H1 (cell line): ENCODE results near the gene TMEM117. TPM values are rescaled to one million over a fixed set of nuclear protein-coding genes. Genes with fewer than 3 reads are reported as not detected.

Experiments
- CTCF ChIA-PET: fragments of 300-600 bp; sonication (Branson Sonifier 250); formaldehyde crosslinking; loops from one replicate; lab custom pipeline; 2021; ENCODE audit not compliant: partially characterized antibody; lab: Charles Lee
- POLR2A ChIA-PET: fragments of 300-600 bp; sonication (Branson Sonifier 250); formaldehyde crosslinking; loops from one replicate; lab custom pipeline; 2021; ENCODE audit warnings: inconsistent platforms; ENCODE audit not compliant: partially characterized antibody; lab: Charles Lee
- DNase-seq, 2 experiments: peaks; one replicate each; pipeline versions ENCODE4 v3.0.0 to v3.0.0-alpha.2; 2010 to 2022; ENCODE audit warnings: low spot score in 2 of 2, low read depth in 1 of 2, mixed read lengths in 1 of 2
- FAIRE-seq: peaks from 2 replicates; lab custom pipeline; 2011; peaks lifted over from hg19 to GRCh38; lab: Jason Lieb, UNC
- H2AFZ ChIP-seq: 2 replicates; pipeline ENCODE4 v1.8.1; 2012; ENCODE audit warnings: low read length, inconsistent platforms
- H2AK5ac ChIP-seq: 2 replicates; pipeline ENCODE4 v1.6.1; 2013; ENCODE audit warnings: low read depth, low read length
- H2BK120ac ChIP-seq: replicated peaks from 2 replicates; pipeline ENCODE3; 2013; ENCODE audit warnings: low read depth, low read length, inconsistent platforms
- H2BK12ac ChIP-seq: 2 replicates; pipeline ENCODE4 v1.6.1; 2013; ENCODE audit warnings: low read depth, low read length
- H2BK15ac ChIP-seq: 2 replicates; pipeline ENCODE4 v1.6.1; 2013; ENCODE audit warnings: low read length
- H2BK20ac ChIP-seq: 2 replicates; pipeline ENCODE4 v1.6.1; 2013; ENCODE audit warnings: low read length
- H2BK5ac ChIP-seq: 2 replicates; pipeline ENCODE4 v1.6.1; 2013; ENCODE audit warnings: low read depth, low read length
- H3K14ac ChIP-seq: 2 replicates; pipeline ENCODE4 v1.6.1; 2013; ENCODE audit warnings: inconsistent platforms; ENCODE audit not compliant: insufficient read length
- H3K18ac ChIP-seq: 2 replicates; pipeline ENCODE4 v1.6.1; 2013; ENCODE audit warnings: low read length; ENCODE audit errors: extremely low read depth
- H3K23ac ChIP-seq: 2 replicates; pipeline ENCODE4 v1.6.1; 2013; ENCODE audit warnings: inconsistent platforms; ENCODE audit not compliant: insufficient read length
- H3K23me2 ChIP-seq: 2 replicates; pipeline ENCODE4 v1.6.1; 2013; ENCODE audit warnings: low read depth, low read length
- H3K27ac ChIP-seq: 2 replicates; pipeline ENCODE4 v1.6.1; 2011; ENCODE audit warnings: low read depth, low read length, inconsistent platforms
- H3K27me3 ChIP-seq, 4 experiments: replicated peaks in 1 of 4; 1 replicate in 1 of 4; 2 replicates in 3 of 4; pipeline versions ENCODE4 v1.6.1 to v1.8.1; 2011 to 2013; ENCODE audit warnings: low read length in 3 of 4, mild to moderate bottlenecking in 3 of 4, inconsistent platforms in 2 of 4, mixed read lengths in 2 of 4, moderate library complexity in 1 of 4; ENCODE audit not compliant: control insufficient read depth in 3 of 4, insufficient read depth in 3 of 4; ENCODE audit errors: extremely low read depth in 1 of 4
- H3K36me3 ChIP-seq, 4 experiments: 2 replicates each; pipeline versions ENCODE4 v1.6.1 to v1.8.1; 2011 to 2013; ENCODE audit warnings: mild to moderate bottlenecking in 4 of 4, low read length in 3 of 4, moderate library complexity in 2 of 4, control low read depth in 1 of 4, inconsistent platforms in 1 of 4; ENCODE audit not compliant: insufficient read depth in 4 of 4, control insufficient read depth in 2 of 4
- H3K4ac ChIP-seq: replicated peaks from 2 replicates; pipeline ENCODE3; 2013; ENCODE audit warnings: low read length, low read depth, mixed read lengths, inconsistent platforms; ENCODE audit not compliant: insufficient read length
- H3K4me1 ChIP-seq, 4 experiments: replicated peaks in 1 of 4; 1 replicate in 1 of 4; 2 replicates in 3 of 4; pipeline versions ENCODE4 v1.6.1 to v1.8.1; 2011 to 2013; ENCODE audit warnings: low read length in 3 of 4, inconsistent platforms in 2 of 4, mixed read lengths in 1 of 4; ENCODE audit not compliant: insufficient read depth in 4 of 4, control insufficient read depth in 3 of 4
- H3K4me2 ChIP-seq, 2 experiments: 2 replicates each; pipeline versions ENCODE4 v1.6.1 to v1.8.1; 2011 to 2013; ENCODE audit warnings: low read depth in 2 of 2, low read length in 2 of 2, control low read depth in 1 of 2, inconsistent platforms in 1 of 2, mild to moderate bottlenecking in 1 of 2; ENCODE audit not compliant: insufficient read depth in 1 of 2
- H3K4me3 ChIP-seq, 4 experiments: fragments of 200-600, 300-600 bp in 1 of 4; sonication (generic), shearing (Covaris generic), sonication (Bioruptor Twin) in 1 of 4; 2 replicates each; pipeline versions ENCODE4 v1.5.1 to v1.8.1; 2011 to 2016; ENCODE audit warnings: low read length in 4 of 4, low read depth in 3 of 4, control low read depth in 2 of 4, inconsistent platforms in 2 of 4, mild to moderate bottlenecking in 2 of 4, mixed read lengths in 1 of 4, moderate library complexity in 1 of 4; ENCODE audit not compliant: insufficient read depth in 2 of 4; ENCODE audit errors: extremely low read depth in 1 of 4
- H3K56ac ChIP-seq: replicated peaks from 2 replicates; pipeline ENCODE3; 2013; ENCODE audit warnings: low read depth, mild to moderate bottlenecking, mixed read lengths, low read length, inconsistent platforms; ENCODE audit not compliant: insufficient read length
- H3K79me1 ChIP-seq: 2 replicates; pipeline ENCODE4 v1.6.1; 2013; ENCODE audit warnings: low read depth, low read length, control low read depth
- H3K79me2 ChIP-seq, 2 experiments: 2 replicates each; pipeline versions ENCODE4 v1.6.1 to v1.8.1; 2012 to 2013; ENCODE audit warnings: low read length in 2 of 2, mild to moderate bottlenecking in 2 of 2, inconsistent platforms in 1 of 2; ENCODE audit not compliant: insufficient read depth in 2 of 2, control insufficient read depth in 1 of 2
- H3K9ac ChIP-seq, 4 experiments: replicated peaks in 1 of 4; 1 replicate in 1 of 4; 2 replicates in 3 of 4; pipeline versions ENCODE4 v1.6.1 to v1.8.1; 2011 to 2013; ENCODE audit warnings: low read depth in 3 of 4, low read length in 3 of 4, control low read depth in 2 of 4, mild to moderate bottlenecking in 2 of 4, moderate library complexity in 2 of 4, inconsistent platforms in 1 of 4; ENCODE audit errors: extremely low read depth in 1 of 4
- H3K9me3 ChIP-seq, 2 experiments: 2 replicates each; pipeline versions ENCODE4 v1.6.1 to v1.8.1; 2012 to 2013; ENCODE audit warnings: mild to moderate bottlenecking in 2 of 2, moderate library complexity in 2 of 2, control low read depth in 1 of 2, inconsistent platforms in 1 of 2, low read depth in 1 of 2, low read length in 1 of 2, mixed read lengths in 1 of 2; ENCODE audit not compliant: insufficient read depth in 2 of 2
- H4K20me1 ChIP-seq, 2 experiments: replicated peaks in 1 of 2; 2 replicates each; pipeline versions ENCODE3 to v1.8.1; 2011 to 2013; ENCODE audit warnings: inconsistent platforms in 2 of 2, low read length in 2 of 2, mild to moderate bottlenecking in 1 of 2; ENCODE audit not compliant: insufficient read depth in 2 of 2, control insufficient read depth in 1 of 2
- H4K5ac ChIP-seq: 2 replicates; pipeline ENCODE4 v1.6.1; 2013; ENCODE audit warnings: low read length, low read depth, mixed read lengths, inconsistent platforms; ENCODE audit not compliant: insufficient read length
- H4K8ac ChIP-seq: 2 replicates; pipeline ENCODE4 v1.8.0; 2013; ENCODE audit warnings: mild to moderate bottlenecking, moderate library complexity, low read length, inconsistent platforms; ENCODE audit not compliant: insufficient read depth; ENCODE audit errors: extremely low read depth
- H4K91ac ChIP-seq: replicated peaks from 2 replicates; pipeline ENCODE3; 2013; ENCODE audit warnings: low read length, mixed read lengths, inconsistent platforms; ENCODE audit not compliant: insufficient read length
- ASH2L ChIP-seq: fragments of 200-600, 300-600 bp; sonication (generic); IDR thresholded peaks from one replicate; pipeline ENCODE4 v1.7.1; 2017; ENCODE audit warnings: low read length
- BCL11A ChIP-seq, 2 experiments: IDR thresholded peaks; one replicate each; pipeline ENCODE4 v1.6.1; 2011; ENCODE audit warnings: low read depth in 2 of 2, low read length in 2 of 2, mild to moderate bottlenecking in 2 of 2
- CHD1 ChIP-seq: IDR thresholded peaks from 2 replicates; pipeline ENCODE4 v1.6.1; 2012; ENCODE audit warnings: low read depth, low read length, improper control_type of control experiment
- CTBP2 ChIP-seq: IDR thresholded peaks from 2 replicates; pipeline ENCODE4 v1.7.0; 2011; ENCODE audit warnings: borderline replicate concordance, mild to moderate bottlenecking, moderate library complexity, mixed read lengths, low read length; ENCODE audit not compliant: insufficient read depth, insufficient read length
- JUN ChIP-seq: IDR thresholded peaks from 2 replicates; pipeline ENCODE4 v1.6.1; 2011; ENCODE audit warnings: low read depth, mild to moderate bottlenecking, improper control_type of control experiment, low read length
- JUND ChIP-seq: IDR thresholded peaks from 2 replicates; pipeline ENCODE4 v1.6.1; 2011; ENCODE audit warnings: mild to moderate bottlenecking, improper control_type of control experiment, low read length
- KDM1A ChIP-seq: fragments of 200-600, 300-600 bp; sonication (generic); IDR thresholded peaks from 2 replicates; pipeline ENCODE4 v1.7.1; 2016; ENCODE audit warnings: mild to moderate bottlenecking, low read length, borderline replicate concordance
- KDM5A ChIP-seq: fragments of 200-600 bp; IDR thresholded peaks from 2 replicates; pipeline ENCODE4 v1.7.1; 2012; ENCODE audit warnings: mild to moderate bottlenecking, low read length, inconsistent platforms, mixed read lengths
- MAX ChIP-seq: IDR thresholded peaks from 2 replicates; pipeline ENCODE4 v1.6.1; 2012; ENCODE audit warnings: inconsistent platforms
- NRF1 ChIP-seq: IDR thresholded peaks from 2 replicates; pipeline ENCODE4 v1.6.1; 2011; ENCODE audit warnings: mild to moderate bottlenecking, low read depth, low read length, improper control_type of control experiment
- POLR2AphosphoS5 ChIP-seq: IDR thresholded peaks from 2 replicates; pipeline ENCODE4 v1.6.1; 2011; ENCODE audit warnings: low read depth, low read length
- SIN3A ChIP-seq, 2 experiments: IDR thresholded peaks in 1 of 2; conservative IDR thresholded peaks in 1 of 2; 2 replicates each; pipeline ENCODE4 v1.6.1; 2011 to 2012; ENCODE audit warnings: low read length in 2 of 2, improper control_type of control experiment in 1 of 2, low read depth in 1 of 2, mild to moderate bottlenecking in 1 of 2
- SIX5 ChIP-seq: IDR thresholded peaks from 2 replicates; pipeline ENCODE4 v1.6.1; 2011; ENCODE audit warnings: mild to moderate bottlenecking, low read depth, low read length
- TCF12 ChIP-seq: IDR thresholded peaks from 2 replicates; pipeline ENCODE4 v1.6.1; 2011; ENCODE audit warnings: low read depth, mild to moderate bottlenecking, low read length
- WGBS, 2 experiments: shearing (Covaris generic) in 1 of 2; methylation state at CpG; one replicate each; pipeline versions ENCODE4 v1.1.6 to v1.1.7; 2013 to 2015; ENCODE audit warnings: low lambda C conversion rate in 2 of 2, mixed read lengths in 2 of 2, inconsistent platforms in 1 of 2, low coverage in 1 of 2, missing lambda C conversion rate in 1 of 2; ENCODE audit not compliant: insufficient replicate concordance in 2 of 2, insufficient coverage in 1 of 2, insufficient read length in 1 of 2; ENCODE audit errors: extremely low coverage in 1 of 2, missing lambda C conversion rate in 1 of 2; 5-methylcytosine and 5-hydroxymethylcytosine counted together
- polyA plus RNA-seq, 7 experiments: library from polyadenylated mRNA; depleted of rRNA in 3 of 7; stranded (reverse) in 5 of 7; unstranded in 2 of 7; fragments of >200 nt in 5 of 7; fragments of 200-250 nt in 2 of 7; gene quantifications; 1 replicate in 5 of 7; 2 replicates in 1 of 7; 4 replicates in 1 of 7; pipeline versions ENCODE4 v1.2.1 to v1.2.3, GENCODE V29; 2011 to 2013; ENCODE audit warnings: missing spikeins in 2 of 7, mixed read lengths in 2 of 7
- total RNA-seq: library from RNA; stranded (reverse); fragmentation: NEBNext Ultra II Directional; extraction: Animal tissue kit (Norgen Biotek cat#: 25700); gene quantifications from 2 replicates; pipeline ENCODE4 v1.2.1, GENCODE V29; 2021

TMEM117 gene
- total and polyA plus RNA-seq, 2 of the 8 experiments (the other 6 are each of a cell fraction or from before 2014, with no cell fraction given) = 0.80 to 1.4 TPM

- CTCF ChIA-PET = interaction anchor here (1.3 kb wide), 1 partner anchor 100 kb away, joined by 3 read pairs; no protein-coding TSS in a partner anchor
- 93% methylated on average over 2 of the region's 2 CpGs; no CpG with 5 or more reads in 1 of the 2 experiments for WGBS, 2 experiments
- no peaks in the 10 kb centered on the region for H3K36me3 ChIP-seq
- H4K8ac ChIP-seq = no peak overlapping the region
- no peak overlapping the region for H3K4me2 ChIP-seq
- no peaks in the 10 kb centered on the region for H3K79me2 ChIP-seq
- H3K9me3 ChIP-seq = no peaks in the 10 kb centered on the region; a peak in 1 of 4 replicates
- H3K14ac ChIP-seq = no peak overlapping the region
- H3K79me1 ChIP-seq = no peaks in the 10 kb centered on the region
- H2BK5ac ChIP-seq = no peak overlapping the region
- no peak for FAIRE-seq
- no peak overlapping the region for H3K9ac ChIP-seq
- no peak overlapping the region for H2BK120ac ChIP-seq
- H3K4ac ChIP-seq = no peak overlapping the region
- no peaks in the 10 kb centered on the region for H3K4me1 ChIP-seq
- H2AFZ ChIP-seq = no peak overlapping the region
- H2BK20ac ChIP-seq = no peak overlapping the region
- H2BK12ac ChIP-seq = no peak overlapping the region
- no peak for DNase-seq
- no peak overlapping the region for H3K18ac ChIP-seq
- no peak overlapping the region for H3K23ac ChIP-seq
- no peaks in the 10 kb centered on the region for H3K23me2 ChIP-seq
- no peak overlapping the region for H2BK15ac ChIP-seq
- H2AK5ac ChIP-seq = no peak overlapping the region
- POLR2A ChIA-PET = no interaction called here
- no peak overlapping the region for H4K91ac ChIP-seq
- H4K20me1 ChIP-seq = no peaks in the 10 kb centered on the region
- H3K4me3 ChIP-seq = no peak overlapping the region
- H3K56ac ChIP-seq = no peak overlapping the region
- no peak overlapping the region for H4K5ac ChIP-seq
- no peak overlapping the region for H3K27ac ChIP-seq
- no peaks in the 10 kb centered on the region for H3K27me3 ChIP-seq
- no peak for TF ChIP-seq BCL11A (IDR thresholded peaks at IDR 0.05; ENCODE audit: low read depth in 2 of 2, low read length in 2 of 2)
- TF ChIP-seq JUND = no peak
- TF ChIP-seq SIX5 = no peak
- TF ChIP-seq SIN3A (conservative IDR thresholded peaks at IDR 0.05 in 1 of 2, IDR thresholded peaks at IDR 0.05 in 1 of 2; ENCODE audit: low read depth in 1 of 2, low read length in 2 of 2) = no peak
- TF ChIP-seq JUN = no peak
- TF ChIP-seq MAX = no peak
- no peak for TF ChIP-seq ASH2L
- no peak for TF ChIP-seq TCF12
- TF ChIP-seq POLR2AphosphoS5 = no peak
- no peak for TF ChIP-seq KDM5A
- no peak for TF ChIP-seq NRF1
- TF ChIP-seq CTBP2 = no peak
- TF ChIP-seq CHD1 = no peak
- TF ChIP-seq KDM1A = no peak
These were observed 264.4 kb downstream of the TMEM117 start for GRCh38 chr12:44100264-44100663.
